IPS-NIHi11 (cell line): ENCODE results near the gene CETP.
"Not testable (repeated sequence)": the region's sequence is repeated elsewhere in the genome, so short reads cannot be mapped to it uniquely, and the experiment has no call there.

Experiments
- DNase-seq: peaks from one replicate; pipeline ENCODE4 v3.0.0; 2012; ENCODE audit warnings: mixed read lengths, low spot score

CETP gene

GRCh38 chr16:56998861-56999260, 37.1 kb downstream of the CETP start:
- no peak for DNase-seq

GRCh38 chr16:56999409-57000270, 37.9 kb downstream of the CETP start:
- DNase-seq, result no peak

DNA sequence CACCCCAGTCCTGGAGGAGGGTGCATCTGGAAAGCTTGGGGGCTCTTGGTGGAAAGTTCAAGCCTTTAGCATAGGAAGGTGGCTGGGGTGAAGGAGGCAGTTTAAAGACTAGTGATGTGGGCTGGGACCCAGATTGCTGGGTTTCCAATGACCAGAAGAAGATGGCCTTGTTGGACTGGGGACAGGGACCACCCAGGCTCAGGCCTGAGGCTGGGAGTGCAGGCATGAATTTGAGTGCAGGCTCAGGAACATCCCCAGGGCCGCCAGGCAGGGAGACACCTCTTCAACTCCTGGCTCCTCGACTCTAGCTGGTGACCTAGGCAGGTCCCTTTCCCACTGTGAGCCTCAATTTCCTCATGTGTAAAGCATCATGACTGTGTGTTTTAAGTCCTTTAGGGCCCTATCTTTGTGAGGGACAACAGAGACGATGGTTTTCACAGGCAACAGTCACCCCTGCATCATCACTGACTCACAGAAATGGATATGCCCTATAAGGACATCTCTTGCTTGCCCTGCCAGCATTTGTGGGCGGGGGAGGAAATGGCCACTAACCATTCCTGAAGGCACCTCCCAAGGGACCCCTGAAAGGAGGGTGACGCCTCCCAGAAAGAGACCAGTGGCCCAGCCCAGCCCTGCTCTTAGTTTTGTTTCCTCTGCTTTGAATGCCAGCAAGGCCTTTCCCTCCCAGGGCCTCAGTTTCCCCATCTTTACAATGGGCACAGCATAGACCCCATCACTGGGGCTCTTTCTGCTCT, 38.7 kb downstream of the CETP start:
- no peak for DNase-seq

GRCh38 chr16:57001026-57001679, 39.4 kb downstream of the CETP start:
- DNase-seq, result no peak

DNA sequence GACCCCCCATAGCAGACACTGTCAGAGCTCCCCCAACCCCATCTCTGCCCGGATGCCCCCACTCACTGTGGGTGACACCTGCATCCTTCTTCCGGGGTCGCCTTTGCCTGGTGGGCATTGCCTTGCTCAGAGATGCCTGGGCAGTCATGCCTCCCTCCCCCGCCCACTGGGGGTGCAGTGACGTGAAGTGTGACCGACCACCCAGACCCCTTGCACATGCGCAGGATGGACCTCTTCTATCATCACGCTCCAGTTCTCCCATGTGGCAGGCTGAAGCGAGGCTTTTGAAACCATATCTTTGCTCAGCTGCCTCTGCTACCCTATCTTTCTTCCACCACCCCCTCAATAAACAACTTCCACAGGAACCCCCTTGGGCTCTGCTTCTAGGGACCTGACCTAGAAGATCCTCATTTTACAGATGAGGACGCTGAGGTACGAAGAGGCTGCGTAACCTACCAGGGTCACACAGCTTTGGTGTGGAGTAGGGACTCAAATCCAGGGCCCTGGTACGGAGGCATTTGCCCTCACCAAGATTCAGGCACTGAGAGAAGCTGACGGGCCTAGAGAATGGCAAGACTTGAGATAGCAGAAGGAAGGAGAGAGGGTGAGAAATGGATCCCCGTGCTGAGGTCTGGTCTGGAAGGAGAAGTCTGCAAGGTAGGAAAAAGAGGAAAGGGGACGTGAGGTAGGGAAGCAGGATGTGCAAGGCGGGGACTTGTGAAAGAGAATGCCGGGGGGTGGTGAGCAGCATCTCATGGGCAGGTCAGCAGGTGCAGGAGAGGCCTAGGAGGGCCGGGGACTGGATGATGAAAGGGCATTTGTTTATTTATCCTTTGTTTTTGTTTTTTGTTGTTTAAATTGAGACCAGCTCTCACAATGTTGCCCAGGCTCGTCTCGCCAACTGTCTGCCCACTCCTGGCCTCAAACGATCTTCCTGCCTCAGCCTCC, 42.0 kb downstream of the CETP start:
- DNase-seq, result no peak

- no peak for DNase-seq
Measured at GRCh38 chr16:57004387-57005250, 42.9 kb downstream of the CETP start.

- DNase-seq, result not testable (repeated sequence)
Measured at GRCh38 chr16:57005597-57005996, 43.8 kb downstream of the CETP start.

GRCh38 chr16:57007050-57007449, 45.3 kb downstream of the CETP start:
- DNase-seq, result no peak

- no peak for DNase-seq
Measured at GRCh38 chr16:57007530-57007929, 45.8 kb downstream of the CETP start.

GRCh38 chr16:57008440-57008839, 46.7 kb downstream of the CETP start:
- no peak for DNase-seq

- DNase-seq, result no peak
Measured at GRCh38 chr16:57009643-57010170, 48.0 kb downstream of the CETP start.

GRCh38 chr16:57012353-57012752, 50.6 kb downstream of the CETP start:
- DNase-seq, result no peak

GRCh38 chr16:57013229-57013628, 51.5 kb downstream of the CETP start:
- DNase-seq, result no peak

- DNase-seq, result no peak
Measured at GRCh38 chr16:57013902-57014301, 52.2 kb downstream of the CETP start.

DNA sequence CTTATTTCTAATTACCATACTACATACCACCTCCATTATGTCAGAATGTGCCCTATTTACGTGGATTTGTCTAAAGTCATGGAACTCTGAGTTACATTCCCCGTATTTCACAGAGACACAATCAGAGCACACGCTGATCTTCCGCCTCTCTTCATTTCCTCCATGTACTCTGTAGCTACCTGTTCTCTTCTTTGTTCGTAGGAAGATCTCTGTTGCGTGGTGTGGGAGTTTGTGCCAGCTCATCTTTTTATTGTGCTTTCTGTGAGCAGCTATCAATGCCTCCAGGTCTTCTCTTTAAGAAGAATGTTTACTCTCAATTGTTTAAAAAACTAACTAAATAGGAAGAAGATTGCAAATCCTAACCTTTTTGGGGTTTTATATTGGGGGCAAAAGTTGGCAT, 54.6 kb downstream of the CETP start:
- no peak for DNase-seq

GRCh38 chr16:57016831-57017230, 55.1 kb downstream of the CETP start:
- no peak for DNase-seq

GRCh38 chr16:57017251-57017650, 55.5 kb downstream of the CETP start:
- no peak for DNase-seq

DNA sequence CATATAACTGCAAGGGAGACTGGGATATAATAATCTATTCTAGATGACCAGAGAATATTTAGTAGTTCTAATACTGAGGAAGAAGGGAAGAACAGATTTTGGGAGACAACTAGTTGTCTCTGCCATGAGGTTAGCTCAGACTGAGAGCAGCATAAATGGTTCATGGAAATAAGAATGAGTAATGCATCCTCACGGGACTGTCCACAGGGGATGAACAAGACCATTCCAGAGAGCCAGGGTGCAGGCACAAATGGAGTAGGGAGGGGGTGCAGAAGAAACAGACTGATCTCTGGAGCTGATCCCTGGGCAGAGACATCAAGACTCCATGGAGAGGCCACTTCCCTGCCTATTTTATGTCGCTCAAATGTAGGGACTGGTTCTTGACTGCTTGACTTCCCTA, 58.0 kb downstream of the CETP start:
- no peak for DNase-seq

DNA sequence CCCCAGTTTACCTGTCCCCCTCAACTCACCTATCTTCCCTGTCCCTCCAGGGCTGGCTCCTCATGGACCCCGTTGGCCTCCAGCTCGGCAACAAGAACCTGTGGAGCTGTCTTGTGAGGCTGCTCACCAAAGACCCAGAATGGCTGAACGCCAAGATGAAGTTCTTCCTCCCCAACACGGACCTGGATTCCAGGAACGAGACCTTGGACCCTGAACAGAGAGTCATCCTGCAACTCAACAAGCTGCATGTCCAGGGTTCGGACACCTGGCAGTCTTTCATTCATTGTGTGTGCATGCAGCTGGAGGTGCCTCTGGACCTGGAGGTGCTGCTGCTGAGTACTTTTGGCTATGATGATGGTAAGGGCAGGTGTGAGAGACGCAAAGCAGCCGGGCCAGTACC, 58.9 kb downstream of the CETP start:
- no peak for DNase-seq

- no peak for DNase-seq
Measured at GRCh38 chr16:57021757-57022156, 60.0 kb downstream of the CETP start.
